CD4-positive, alpha-beta T cell treated with Interleukin-12 subunit alpha and Interleukin-12 subunit beta, for 1 hour (primary cell): ENCODE data around the gene MLX.
"Not testable (repeated sequence)": the region's sequence is repeated elsewhere in the genome, so short reads cannot be mapped to it uniquely, and the experiment has no call there.

Source experiments
- DNase-seq: peaks from one replicate; pipeline ENCODE4 v3.0.0-alpha.2; 2020

MLX gene

DNA sequence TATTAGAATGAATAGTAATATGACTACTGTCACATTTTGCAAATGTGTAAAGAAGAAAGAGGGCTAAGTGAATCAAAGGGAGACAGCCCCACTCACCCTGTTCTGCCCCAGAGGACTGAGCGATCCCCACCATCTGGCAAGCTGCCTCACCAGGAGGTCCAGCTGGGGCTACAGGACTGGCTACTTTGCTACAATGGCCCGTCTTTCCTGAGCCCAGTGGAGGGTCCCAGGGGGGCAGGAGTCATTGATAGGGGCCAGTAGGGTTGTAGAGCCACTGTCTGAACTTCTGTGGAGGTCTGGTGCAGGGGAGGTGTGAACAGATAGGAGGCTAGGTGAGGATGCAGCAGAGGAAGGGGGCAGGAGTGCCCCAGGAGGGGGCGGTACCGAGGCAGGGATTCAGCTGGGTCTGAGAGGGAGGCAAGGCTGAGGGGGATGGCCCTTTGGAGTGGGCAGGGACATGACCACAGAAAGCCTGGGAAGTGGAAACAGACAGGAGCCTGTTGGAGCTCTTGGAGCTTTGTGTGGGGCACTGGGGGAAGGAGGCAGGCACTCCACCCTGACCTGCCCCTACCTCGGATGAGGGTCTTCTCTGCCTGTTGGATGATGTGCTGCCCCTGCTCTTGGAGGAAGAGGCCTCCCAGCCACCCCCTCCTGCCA, 10.8 kb upstream of the MLX start:
- DNase-seq: not testable (repeated sequence)

DNA sequence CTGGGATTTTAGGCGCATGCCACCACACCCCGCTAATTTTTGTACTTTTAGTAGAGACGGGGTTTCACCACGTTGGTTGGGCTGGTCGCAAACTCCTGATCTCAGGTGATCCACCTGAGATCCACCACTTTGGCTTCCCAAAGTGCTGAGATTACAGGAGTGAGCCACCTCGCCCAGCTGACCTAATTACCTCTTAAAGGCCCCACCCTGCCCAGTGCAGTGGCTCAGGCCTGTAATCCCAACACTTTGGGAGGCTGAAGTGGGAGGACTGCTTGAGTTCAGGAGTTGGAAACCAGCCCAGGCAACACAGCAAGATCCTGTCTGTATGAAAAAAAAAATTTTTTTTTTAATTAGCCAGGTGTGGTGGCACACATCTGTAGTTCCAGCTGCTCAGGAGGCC, 7.8 kb upstream of the MLX start:
- DNase-seq: no peak

DNA sequence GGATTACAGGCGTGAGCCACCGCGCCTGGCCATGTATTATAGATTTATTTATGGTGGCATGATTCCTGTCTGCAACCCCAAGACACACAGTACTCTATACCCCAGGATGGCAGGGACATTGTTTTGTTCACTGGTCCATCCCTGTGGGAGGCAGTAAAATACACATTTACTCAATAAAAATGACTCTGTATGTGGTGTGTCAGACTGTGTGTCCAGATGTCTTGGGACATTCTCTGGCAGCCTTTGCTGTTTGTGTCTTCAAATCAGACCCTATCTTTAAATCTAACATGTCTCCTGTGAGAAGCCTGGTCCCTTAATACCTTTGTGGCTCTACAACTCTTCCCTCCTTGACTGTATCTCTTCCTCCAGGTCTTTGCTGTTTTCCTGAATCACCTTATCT, 6.7 kb upstream of the MLX start:
- no peak for DNase-seq

DNA sequence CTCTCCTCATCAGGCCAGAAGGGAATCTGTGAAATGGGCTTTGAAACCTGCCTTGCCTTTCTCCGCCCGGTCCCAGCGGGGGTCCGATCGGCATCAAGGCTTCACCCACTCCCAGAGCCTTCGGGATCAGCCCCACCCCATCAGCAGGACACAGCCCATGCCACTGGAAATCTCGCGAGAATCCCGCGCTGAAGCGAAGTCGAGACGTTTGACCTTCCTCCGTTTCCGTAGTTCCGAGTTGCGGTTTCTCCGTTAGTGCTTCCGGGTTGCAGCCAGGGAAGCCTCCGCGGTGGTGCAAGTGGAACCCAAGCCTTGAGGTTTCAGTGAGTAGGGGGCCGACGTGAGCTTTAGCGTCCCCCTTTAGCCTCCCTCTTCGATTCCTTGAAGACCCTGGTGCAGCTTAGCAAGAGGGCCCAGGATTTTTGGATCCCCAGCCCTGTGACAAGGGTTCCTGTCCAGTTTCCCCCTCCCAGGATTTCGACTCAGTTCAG, 5.0 kb upstream of the MLX start, which contains the start of gene COASY:
Gene COASY (plus strand): TSS at position 252 of the 491 bp plus-strand sequence. CDS start 475 bp downstream, outside the sequence.
- DNase-seq: peak; percentile 95

DNA sequence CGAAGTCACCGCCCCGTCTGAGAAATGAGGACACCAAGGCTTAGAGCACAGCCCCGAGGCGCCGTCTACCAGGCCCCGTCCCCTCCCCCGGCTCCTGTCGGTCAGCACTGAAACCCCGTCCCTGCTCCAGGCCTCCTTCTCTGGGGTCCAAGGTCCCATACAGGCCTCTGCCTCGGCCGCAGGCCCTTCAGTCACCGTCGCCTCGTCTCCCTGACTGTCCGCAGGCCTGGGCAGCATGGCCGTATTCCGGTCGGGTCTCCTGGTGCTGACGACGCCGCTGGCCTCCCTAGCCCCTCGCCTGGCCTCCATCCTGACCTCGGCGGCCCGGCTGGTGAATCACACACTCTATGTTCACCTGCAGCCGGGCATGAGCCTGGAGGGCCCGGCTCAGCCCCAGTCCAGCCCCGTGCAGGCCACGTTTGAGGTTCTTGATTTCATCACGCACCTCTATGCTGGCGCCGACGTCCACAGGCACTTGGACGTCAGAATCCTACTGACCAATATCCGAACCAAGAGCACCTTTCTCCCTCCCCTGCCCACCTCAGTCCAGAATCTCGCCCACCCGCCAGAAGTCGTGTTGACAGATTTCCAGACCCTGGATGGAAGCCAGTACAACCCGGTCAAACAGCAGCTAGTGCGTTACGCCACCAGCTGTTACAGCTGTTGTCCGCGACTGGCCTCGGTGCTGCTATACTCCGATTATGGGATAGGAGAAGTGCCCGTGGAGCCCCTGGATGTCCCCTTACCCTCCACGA, 4.3 kb upstream of the MLX start:
- DNase-seq: no peak

DNA sequence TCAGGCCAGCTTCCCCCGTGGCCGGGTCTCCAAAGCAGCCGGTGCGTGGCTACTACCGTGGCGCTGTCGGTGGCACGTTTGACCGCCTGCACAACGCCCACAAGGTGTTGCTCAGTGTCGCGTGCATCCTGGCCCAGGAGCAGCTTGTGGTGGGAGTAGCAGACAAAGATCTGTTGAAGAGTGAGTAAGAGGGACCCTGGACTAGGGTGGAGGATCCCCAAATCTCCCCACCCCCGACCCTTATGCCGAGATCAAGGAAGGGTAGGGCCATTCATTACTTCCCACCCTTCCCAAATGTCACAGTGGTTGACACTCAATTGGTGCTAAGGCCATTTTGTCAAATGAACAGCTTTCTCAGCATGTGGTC, 3.8 kb upstream of the MLX start:
- DNase-seq: no peak

DNA sequence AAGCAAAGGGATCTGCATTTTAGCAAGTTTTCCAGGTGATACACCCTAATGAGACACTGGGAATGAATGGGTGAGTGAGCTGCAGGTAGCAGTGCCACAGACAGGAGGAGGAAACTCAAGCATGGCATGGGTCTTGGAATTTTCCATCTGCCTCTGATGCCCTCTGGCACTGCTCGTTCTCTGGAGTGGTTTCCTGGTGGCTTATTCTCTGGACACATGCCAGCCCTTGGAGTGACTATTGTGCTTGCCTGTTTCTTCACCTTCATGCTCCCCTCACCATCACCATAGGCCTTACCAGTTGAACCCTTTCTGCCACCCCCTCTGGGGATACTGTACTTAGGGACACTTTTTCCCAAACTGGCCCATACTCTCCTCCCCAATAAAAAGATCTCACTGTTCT, 3.4 kb upstream of the MLX start:
- DNase-seq: no peak

DNA sequence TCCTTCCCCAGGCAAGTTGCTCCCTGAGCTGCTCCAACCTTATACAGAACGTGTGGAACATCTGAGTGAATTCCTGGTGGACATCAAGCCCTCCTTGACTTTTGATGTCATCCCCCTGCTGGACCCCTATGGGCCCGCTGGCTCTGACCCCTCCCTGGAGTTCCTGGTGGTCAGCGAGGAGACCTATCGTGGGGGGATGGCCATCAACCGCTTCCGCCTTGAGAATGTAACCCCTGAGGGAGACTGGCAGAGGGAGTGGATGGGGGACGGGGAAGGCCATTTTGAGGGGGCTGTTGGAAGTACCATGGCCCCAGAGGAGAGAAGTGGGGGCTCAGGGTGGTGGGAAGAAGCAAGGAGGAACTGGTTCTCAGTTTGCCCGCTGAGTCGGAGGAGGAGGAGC, 3.0 kb upstream of the MLX start:
- no peak for DNase-seq

DNA sequence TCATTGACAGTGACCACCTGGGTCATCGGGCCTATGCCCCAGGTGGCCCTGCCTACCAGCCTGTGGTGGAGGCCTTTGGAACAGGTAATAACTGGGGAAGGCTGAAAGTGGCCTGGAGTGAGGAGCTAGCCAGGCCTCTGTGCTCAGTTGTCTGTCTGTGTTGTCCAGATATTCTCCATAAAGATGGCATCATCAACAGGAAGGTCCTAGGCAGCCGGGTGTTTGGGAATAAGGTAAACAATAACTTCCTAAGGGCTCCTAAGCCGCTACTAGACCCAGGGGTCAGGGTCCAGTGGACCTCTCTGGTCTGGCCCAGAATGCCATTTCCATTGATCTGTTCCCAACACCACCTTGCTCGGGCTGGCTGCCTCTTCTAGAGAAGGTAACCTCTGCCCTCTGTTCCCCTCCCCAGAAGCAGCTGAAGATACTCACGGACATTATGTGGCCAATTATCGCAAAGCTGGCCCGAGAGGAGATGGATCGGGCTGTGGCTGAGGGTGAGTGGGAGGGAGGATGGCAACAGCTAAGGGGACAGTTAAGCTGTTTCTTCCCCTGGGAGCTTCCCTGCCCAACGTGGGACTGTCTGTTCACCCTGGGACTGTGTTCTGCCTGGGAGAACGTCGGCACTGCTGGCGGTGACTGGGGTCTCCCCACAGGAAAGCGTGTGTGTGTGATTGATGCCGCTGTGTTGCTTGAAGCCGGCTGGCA, 1.9 kb upstream of the MLX start:
- DNase-seq: no peak

DNA sequence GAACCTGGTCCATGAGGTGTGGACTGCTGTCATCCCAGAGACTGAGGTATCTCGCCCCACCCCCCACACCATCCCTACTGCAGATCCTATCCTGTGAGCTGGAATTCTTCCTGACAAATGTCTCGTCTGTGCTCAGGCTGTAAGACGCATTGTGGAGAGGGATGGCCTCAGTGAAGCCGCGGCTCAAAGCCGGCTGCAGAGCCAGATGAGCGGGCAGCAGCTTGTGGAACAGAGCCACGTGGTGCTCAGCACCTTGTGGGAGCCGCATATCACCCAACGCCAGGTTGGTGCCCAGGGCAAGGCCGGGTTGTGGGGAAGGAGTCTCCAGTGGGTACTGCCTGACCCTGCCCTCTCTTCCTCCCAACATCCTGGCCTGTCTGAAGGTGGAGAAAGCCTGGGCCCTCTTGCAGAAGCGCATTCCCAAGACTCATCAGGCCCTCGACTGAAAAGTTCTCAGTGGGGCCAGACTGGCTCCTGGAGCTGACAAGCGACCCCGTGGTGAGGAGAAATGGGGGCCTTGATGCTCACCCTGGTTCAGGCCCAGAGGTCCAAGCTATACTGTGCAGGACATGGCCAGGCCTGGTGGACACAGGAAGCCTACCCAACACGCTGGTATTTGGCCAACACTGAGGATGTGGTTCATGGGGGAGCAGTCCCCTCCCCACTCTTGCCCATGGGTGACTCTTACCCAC, 1.2 kb upstream of the MLX start:
- DNase-seq: no peak

DNA sequence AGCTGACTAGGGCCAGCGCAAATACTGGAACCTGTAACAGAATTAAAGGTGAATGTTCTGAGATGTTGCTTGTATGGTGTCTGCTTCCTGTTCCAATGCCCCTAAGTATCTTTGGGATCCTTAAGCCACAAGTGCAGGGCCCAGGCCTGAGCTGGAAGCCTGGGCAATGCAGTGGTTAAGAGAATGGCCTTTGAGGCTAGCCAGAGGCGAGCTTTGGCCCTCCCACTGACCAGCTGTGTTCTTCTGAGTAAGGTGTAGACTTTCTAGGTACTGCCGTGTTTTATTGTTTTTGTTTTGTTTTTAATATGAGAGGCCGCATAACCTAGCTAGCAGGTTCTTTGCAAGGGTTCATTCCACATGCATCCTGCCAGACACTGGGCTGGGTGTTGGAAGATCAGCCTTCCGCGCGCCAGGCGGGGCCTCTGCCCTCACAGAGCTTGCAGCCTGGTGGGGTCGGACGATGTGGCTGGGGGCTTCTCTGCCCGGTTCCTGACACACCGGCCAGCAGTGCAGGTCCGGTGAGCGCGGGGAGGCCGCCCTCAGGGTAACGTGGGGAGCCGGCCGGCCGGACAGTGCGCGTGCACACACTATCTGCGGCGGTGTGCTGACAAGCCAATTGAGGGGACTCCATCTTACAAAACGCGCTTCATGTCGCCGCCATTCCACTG, 551 bp upstream of the MLX start:
- no peak for DNase-seq

DNA sequence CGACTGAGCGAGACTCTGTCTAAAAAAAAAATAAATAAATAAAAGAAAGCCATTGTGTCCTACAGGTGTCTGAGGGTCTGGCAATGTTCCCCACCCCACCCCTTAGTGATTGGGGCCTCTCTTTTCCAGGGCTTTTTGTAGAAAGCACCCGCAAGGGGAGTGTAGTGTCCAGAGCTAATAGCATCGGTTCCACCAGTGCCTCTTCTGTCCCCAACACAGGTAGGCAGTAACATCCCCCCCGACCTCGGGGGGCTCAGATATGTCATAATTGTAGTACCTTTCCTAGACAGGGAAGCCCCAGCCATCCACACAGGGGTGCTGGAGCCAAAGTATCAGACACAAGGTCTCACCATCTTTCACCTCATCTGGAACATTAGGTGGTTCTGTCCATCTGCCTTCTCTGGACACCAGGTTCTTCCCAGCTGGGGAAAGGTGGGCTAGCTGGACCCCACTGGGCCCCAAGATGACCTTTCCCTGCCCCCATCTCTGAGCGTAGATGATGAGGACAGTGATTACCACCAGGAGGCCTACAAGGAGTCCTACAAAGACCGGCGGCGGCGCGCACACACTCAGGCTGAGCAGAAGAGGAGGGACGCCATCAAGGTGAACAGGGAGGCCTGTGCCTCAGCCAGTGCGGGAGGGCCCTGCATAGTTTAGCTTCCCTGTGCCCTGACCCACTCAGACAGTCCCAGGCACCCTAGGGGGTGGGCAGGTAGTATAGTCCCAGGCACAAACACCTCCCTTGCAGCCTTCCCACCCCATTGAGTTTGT, 1.6 kb downstream of the MLX start:
- DNase-seq: no peak

DNA sequence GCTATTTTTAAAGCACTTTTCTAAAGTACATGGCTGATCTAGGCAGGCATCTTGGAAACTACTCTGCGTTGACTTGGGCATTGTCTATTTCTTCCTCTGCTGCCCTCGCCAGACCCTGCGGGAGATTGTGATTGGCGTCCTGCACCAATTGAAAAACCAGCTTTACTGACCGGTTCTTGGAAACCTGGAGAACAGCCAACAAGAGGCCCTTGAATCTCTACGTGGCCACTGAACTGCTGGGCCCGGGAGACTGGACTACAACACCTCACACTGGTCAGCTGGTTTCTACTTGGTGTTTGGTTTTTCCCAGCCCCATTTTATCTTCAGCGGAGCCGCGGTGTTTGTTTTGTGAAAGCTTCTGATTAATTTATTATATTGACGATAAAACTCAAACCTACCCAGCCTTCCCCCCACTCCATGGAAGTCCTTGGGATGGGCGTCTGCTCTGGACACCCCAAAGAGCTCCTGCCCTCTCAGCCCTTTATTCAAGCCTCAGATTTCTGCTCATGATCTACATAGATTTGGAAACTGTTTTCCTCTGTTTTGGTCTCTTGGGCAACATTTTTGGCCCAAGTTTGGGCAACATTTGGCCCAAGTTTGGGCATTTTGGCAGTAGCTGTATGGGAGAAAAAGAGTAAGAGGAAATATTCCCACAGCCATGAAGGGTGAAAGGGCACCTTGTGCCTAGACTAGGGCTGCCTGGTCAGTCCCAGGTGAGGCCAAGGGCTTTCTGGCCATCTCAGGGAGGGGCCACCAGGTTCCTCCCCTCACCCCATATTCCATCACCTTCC, 4.7 kb downstream of the MLX start:
- DNase-seq: no peak

DNA sequence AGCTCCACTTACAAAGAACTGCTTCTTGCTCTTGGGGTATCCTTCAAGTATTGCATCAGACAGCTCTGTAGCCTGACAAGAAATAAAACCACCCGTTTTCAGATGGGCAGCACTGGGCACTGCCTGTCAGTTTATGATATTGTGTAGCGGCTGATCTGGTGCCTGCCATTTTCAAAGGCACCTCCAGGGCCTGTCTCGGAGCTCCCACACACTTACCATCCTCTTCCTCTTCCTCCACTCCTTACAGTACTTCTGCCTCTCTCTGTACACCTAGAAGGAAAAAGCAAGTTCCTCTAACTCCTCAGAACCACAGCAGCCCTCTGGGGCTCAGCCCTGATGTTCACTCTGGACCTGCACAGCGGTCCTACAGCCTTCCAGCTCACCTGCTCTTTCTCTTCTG, 6.2 kb downstream of the MLX start:
- DNase-seq: no peak

DNA sequence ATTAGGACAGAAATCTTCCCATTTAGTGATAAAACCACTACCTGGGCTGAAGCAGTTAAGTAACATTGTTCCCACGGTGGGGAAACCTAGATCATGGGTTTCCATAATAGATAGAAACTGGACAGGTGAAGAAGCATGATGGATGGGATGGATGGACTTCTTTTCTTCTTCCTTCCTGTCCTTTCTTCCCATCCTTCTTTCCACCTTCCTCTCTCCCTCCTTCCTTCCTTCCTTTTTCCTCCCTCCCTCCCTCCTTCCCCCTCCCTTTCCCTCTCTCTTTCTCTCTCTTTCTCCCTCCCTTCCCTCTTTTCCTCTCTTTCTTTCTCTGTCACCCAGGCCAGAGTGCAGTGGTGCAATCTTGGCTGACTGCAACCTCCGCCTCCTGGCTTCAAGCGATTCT, 7.6 kb downstream of the MLX start:
- no peak for DNase-seq

DNA sequence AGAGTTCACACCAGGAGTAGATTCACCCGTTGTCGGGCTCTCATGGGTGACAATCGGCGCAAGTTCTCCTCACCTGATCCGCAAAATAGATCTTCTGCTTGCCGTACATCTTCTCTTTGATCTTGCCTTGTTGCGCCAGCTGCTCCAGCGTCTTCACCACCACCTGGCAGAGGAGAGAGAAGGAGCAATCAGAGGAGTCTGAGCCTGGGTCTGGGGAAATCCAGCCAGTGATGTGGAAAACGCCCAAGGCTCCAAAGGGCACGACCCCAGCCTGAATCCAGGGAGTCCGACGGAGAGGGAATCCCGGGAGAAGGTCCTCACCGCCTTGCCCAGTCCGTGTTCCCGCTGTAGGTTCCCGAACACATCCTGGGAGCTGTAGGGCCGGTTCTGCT, 10.2 kb downstream of the MLX start:
- no peak for DNase-seq

DNA sequence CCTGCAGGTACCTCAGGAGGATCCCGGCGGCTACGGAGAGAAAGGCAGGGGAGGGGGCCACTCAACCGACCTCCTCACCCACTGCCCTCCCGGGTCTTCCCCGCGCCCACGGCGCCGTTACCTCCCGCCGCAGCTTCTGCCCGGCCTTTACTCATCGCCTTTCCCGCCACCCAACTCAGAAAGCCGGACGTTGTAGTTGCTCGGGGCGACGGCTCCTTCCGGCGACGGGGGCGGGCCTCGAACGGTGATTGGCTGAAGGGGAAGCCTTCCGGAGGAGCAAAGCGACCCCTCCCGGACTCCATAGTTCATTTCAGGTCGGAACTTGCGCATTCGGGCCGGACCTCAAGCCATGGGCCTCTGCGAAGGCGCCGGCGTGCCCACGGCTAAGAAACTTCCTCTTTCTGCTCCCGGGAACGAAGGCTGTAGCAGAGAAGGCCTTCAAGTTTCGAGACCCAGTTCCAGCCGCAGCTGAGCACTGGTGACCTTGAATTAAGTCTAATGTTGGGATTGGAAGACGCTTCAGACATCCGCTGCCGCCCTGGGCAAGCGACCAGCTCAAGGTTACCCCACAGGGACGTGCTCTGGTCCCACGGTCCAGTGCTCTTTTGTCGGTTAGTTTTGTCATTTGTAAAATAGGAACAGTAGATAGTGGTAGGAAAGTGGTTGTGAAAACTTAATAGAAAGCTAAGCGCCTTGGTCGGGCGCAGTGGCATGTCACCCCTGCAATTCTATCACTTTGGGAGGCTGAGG, 10.8 kb downstream of the MLX start, which contains the start of gene PSMC3IP:
Gene PSMC3IP (minus strand): TSS at position 198 of the 750 bp plus-strand sequence. CDS start 43 bp downstream, at position 155.
- DNase-seq: peak; percentile 92

DNA sequence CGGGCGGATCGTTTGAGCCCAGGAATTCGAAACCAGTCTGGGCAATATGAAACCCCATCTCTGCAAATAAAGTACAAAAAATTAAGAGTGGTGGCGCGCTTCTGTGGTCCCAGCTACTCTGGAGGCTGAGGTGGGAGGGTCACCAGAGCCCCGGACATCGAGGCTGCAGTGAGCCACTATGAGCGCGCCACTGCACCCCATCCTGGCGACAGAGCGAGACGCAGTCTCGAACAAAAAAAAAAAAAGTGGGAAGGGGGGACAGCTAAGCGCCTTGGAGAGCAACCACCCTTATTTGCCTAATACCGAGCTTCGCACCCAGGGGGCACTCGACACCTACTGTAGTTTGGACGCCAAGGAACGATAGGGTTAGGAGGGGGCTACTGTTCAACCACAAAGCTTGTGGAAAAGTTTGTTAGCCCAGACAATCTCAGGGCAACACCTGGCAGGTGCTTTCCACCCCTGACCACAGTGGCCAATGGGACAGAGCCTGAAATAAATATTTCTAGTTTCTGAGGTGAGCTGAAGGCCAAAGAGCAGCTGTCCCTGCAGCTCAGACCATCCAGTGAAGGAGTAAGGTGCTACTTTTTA, 11.5 kb downstream of the MLX start:
- peak; percentile 73 for DNase-seq

DNA sequence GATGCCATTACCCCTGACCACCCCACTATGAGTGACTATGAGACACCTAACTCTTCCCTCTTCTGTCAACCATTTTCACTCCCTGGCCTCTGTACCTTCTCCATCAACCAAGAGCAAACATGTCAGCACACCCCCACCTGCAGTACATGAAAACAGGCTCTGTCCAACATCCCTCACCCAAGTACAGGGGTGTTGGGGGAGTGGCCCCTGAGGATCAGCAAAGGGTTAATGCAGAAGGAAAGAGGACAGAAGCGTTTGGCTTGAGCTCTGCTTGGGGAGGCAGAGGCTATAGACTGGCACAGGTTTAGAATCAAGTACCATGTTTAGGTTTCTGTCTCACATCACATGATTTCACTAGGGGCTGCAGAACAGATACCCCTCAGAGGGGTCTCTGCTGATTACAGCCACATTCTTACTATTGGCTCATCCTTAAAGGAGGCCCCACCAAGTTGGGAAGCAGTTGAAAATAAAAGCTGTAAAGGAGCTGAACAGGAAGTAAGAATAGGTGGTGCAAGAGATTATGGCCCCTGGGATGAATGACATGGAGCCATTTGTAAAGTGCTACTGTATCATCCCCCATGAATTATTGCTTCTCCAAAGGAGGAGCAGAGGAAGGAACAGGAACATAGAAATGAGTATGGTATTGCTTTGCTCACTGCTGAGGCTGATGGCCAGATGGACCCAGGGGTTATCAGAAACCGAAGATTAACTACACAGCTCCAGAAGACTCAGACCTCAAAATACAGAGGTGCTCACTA, 13.1 kb downstream of the MLX start:
- no peak for DNase-seq
